ENCODE results near the gene MTHFR. TPM values are rescaled to one million over a fixed set of nuclear protein-coding genes. Genes with fewer than 3 reads are reported as not detected.

MTHFR gene
- total RNA-seq, 1 experiment from 2014 or later: 22.6 TPM

DNA sequence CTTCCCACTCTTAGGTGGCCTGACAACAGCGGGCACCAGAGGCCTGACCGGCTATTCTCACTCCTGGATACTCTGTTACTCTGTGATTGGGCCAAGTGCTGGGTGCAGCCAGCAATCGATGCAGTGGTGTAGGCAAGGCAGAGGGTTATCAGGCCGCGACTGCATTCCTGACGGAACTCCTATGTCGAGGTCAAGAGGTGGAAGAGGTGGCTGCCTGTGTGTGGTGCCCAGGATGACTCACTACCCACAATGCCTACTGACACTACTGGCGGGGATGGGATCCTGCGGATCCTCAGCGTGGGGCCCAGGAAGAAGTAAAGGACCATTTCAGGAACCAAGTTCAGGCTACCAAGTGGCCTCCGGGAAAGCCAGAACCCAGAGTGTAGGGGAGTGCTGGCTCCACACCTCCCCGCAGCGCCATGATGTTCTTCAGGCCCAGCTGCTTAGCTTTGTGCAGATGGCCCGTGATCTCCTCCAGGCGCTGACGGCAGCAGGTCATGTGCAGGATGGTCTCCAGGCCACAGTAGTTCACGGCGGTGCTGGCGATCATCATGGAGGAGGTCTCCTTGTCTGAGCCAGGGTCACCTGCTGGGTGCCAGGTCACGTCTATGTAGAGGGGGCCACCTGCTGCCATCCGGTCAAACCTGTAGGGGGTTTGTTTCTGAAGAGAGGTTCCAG is 4.9 kb downstream of the MTHFR start (continued):
- TF ChIP-seq, protein P1, sequence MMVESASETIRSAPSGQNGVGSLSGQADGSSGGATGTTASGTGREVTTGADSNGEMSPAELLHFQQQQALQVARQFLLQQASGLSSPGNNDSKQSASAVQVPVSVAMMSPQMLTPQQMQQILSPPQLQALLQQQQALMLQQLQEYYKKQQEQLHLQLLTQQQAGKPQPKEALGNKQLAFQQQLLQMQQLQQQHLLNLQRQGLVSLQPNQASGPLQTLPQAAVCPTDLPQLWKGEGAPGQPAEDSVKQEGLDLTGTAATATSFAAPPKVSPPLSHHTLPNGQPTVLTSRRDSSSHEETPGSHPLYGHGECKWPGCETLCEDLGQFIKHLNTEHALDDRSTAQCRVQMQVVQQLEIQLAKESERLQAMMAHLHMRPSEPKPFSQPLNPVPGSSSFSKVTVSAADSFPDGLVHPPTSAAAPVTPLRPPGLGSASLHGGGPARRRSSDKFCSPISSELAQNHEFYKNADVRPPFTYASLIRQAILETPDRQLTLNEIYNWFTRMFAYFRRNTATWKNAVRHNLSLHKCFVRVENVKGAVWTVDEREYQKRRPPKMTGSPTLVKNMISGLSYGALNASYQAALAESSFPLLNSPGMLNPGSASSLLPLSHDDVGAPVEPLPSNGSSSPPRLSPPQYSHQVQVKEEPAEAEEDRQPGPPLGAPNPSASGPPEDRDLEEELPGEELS (CRISPR knock-in tag; IDR thresholded peaks at IDR 0.05): no peak
- no peak for TF ChIP-seq CREM (CRISPR knock-in tag; IDR thresholded peaks at IDR 0.05)
- no peak for TF ChIP-seq ZNF138 (CRISPR knock-in tag; conservative IDR thresholded peaks at IDR 0.05)
- TF ChIP-seq, protein P2, sequence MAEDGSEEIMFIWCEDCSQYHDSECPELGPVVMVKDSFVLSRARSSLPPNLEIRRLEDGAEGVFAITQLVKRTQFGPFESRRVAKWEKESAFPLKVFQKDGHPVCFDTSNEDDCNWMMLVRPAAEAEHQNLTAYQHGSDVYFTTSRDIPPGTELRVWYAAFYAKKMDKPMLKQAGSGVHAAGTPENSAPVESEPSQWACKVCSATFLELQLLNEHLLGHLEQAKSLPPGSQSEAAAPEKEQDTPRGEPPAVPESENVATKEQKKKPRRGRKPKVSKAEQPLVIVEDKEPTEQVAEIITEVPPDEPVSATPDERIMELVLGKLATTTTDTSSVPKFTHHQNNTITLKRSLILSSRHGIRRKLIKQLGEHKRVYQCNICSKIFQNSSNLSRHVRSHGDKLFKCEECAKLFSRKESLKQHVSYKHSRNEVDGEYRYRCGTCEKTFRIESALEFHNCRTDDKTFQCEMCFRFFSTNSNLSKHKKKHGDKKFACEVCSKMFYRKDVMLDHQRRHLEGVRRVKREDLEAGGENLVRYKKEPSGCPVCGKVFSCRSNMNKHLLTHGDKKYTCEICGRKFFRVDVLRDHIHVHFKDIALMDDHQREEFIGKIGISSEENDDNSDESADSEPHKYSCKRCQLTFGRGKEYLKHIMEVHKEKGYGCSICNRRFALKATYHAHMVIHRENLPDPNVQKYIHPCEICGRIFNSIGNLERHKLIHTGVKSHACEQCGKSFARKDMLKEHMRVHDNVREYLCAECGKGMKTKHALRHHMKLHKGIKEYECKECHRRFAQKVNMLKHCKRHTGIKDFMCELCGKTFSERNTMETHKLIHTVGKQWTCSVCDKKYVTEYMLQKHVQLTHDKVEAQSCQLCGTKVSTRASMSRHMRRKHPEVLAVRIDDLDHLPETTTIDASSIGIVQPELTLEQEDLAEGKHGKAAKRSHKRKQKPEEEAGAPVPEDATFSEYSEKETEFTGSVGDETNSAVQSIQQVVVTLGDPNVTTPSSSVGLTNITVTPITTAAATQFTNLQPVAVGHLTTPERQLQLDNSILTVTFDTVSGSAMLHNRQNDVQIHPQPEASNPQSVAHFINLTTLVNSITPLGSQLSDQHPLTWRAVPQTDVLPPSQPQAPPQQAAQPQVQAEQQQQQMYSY (CRISPR knock-in tag; IDR thresholded peaks at IDR 0.05): no peak
- TF ChIP-seq, protein P3, sequence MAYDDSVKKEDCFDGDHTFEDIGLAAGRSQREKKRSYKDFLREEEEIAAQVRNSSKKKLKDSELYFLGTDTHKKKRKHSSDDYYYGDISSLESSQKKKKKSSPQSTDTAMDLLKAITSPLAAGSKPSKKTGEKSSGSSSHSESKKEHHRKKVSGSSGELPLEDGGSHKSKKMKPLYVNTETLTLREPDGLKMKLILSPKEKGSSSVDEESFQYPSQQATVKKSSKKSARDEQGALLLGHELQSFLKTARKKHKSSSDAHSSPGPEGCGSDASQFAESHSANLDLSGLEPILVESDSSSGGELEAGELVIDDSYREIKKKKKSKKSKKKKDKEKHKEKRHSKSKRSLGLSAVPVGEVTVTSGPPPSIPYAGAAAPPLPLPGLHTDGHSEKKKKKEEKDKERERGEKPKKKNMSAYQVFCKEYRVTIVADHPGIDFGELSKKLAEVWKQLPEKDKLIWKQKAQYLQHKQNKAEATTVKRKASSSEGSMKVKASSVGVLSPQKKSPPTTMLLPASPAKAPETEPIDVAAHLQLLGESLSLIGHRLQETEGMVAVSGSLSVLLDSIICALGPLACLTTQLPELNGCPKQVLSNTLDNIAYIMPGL (CRISPR knock-in tag; IDR thresholded peaks at IDR 0.05): no peak
- TF ChIP-seq SMAD3 (CRISPR knock-in tag; IDR thresholded peaks at IDR 0.05; ENCODE audit: borderline replicate concordance): no peak
- TF ChIP-seq PRRX2 (CRISPR knock-in tag; IDR thresholded peaks at IDR 0.05): no peak

DNA sequence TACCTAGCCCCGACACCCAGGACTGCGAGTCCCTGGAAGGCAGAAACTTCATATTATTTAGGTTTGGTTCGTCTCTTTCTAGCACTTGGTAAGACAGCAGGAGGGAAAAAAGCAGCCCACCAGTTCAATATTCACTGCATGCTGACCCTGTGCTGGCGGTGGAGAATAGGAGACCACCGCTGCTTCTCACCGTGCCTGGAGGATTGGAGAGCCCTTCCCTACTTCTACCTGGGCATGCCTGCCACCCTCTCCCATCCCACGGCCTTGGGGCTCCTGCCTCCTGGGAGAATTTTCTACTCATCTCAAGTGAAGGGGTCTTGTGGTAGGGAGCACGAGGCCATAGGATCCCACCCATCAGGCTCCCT is 5.4 kb downstream of the MTHFR start:
- POLR2A ChIA-PET: no interaction called here
- Mint-ChIP-seq H3K36me3 (peaks cover 25% of the 10 kb centered on the region), H3K4me1 (peaks cover 33% of the 10 kb centered on the region), H3K27me3 (ENCODE audit: low read depth) (no peaks in the 10 kb centered on the region), H3K9me3 (no peaks in the 10 kb centered on the region), H3K27ac (no peak overlapping the region), H3K4me3 (no peak overlapping the region)
- no peak for TF ChIP-seq ZNF219 (CRISPR knock-in tag; IDR thresholded peaks at IDR 0.05; ENCODE audit: borderline replicate concordance)
- TF ChIP-seq NR3C1 (CRISPR knock-in tag; conservative IDR thresholded peaks at IDR 0.05; ENCODE audit: low read depth): no peak
- TF ChIP-seq NFATC4 (CRISPR knock-in tag; IDR thresholded peaks at IDR 0.05): no peak
- TF ChIP-seq ZNF138 (CRISPR knock-in tag; conservative IDR thresholded peaks at IDR 0.05): no peak
- TF ChIP-seq, protein P4, sequence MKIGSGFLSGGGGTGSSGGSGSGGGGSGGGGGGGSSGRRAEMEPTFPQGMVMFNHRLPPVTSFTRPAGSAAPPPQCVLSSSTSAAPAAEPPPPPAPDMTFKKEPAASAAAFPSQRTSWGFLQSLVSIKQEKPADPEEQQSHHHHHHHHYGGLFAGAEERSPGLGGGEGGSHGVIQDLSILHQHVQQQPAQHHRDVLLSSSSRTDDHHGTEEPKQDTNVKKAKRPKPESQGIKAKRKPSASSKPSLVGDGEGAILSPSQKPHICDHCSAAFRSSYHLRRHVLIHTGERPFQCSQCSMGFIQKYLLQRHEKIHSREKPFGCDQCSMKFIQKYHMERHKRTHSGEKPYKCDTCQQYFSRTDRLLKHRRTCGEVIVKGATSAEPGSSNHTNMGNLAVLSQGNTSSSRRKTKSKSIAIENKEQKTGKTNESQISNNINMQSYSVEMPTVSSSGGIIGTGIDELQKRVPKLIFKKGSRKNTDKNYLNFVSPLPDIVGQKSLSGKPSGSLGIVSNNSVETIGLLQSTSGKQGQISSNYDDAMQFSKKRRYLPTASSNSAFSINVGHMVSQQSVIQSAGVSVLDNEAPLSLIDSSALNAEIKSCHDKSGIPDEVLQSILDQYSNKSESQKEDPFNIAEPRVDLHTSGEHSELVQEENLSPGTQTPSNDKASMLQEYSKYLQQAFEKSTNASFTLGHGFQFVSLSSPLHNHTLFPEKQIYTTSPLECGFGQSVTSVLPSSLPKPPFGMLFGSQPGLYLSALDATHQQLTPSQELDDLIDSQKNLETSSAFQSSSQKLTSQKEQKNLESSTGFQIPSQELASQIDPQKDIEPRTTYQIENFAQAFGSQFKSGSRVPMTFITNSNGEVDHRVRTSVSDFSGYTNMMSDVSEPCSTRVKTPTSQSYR (CRISPR knock-in tag; IDR thresholded peaks at IDR 0.05): no peak
- no peak for TF ChIP-seq HMGA2 (CRISPR knock-in tag; IDR thresholded peaks at IDR 0.05)
- ATAC-seq: no peak
- CTCF ChIA-PET: no interaction called here
- DNase-seq (ENCODE audit: low spot score): no peak

DNA sequence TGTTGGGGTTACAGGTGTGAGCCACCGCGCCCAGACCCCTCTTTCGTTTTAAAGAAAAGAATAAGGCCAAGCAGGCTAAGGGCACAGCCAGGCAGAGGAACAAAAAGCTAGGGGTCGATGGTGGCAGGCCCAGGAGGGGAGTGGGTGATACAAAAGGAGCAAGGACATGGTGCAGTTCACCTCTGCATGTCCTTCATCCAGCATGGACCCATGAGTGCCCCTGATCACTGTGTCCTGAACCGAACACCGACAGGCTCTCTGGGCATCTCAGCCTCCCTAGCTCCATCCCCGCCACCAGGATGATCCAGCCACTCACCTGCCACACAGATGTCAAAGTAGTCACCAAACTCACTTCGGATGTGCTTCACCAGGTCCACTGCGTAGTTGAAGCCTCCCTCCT is 5.9 kb downstream of the MTHFR start:
- peaks cover 30% of the 10 kb centered on the region for H3K36me3 Mint-ChIP-seq
- peaks cover 32% of the 10 kb centered on the region for H3K4me1 Mint-ChIP-seq
- POLR2A ChIA-PET: no interaction called here
- no peak overlapping the region for H3K4me3 Mint-ChIP-seq
- DNase-seq (ENCODE audit: low spot score) (no peak), ATAC-seq (no peak)
- H3K27me3 Mint-ChIP-seq (ENCODE audit: low read depth): no peaks in the 10 kb centered on the region
- no peak for TF ChIP-seq MYBL2 (CRISPR knock-in tag; IDR thresholded peaks at IDR 0.05)
- TF ChIP-seq SOX15 (CRISPR knock-in tag; IDR thresholded peaks at IDR 0.05): no peak
- TF ChIP-seq, protein P5, sequence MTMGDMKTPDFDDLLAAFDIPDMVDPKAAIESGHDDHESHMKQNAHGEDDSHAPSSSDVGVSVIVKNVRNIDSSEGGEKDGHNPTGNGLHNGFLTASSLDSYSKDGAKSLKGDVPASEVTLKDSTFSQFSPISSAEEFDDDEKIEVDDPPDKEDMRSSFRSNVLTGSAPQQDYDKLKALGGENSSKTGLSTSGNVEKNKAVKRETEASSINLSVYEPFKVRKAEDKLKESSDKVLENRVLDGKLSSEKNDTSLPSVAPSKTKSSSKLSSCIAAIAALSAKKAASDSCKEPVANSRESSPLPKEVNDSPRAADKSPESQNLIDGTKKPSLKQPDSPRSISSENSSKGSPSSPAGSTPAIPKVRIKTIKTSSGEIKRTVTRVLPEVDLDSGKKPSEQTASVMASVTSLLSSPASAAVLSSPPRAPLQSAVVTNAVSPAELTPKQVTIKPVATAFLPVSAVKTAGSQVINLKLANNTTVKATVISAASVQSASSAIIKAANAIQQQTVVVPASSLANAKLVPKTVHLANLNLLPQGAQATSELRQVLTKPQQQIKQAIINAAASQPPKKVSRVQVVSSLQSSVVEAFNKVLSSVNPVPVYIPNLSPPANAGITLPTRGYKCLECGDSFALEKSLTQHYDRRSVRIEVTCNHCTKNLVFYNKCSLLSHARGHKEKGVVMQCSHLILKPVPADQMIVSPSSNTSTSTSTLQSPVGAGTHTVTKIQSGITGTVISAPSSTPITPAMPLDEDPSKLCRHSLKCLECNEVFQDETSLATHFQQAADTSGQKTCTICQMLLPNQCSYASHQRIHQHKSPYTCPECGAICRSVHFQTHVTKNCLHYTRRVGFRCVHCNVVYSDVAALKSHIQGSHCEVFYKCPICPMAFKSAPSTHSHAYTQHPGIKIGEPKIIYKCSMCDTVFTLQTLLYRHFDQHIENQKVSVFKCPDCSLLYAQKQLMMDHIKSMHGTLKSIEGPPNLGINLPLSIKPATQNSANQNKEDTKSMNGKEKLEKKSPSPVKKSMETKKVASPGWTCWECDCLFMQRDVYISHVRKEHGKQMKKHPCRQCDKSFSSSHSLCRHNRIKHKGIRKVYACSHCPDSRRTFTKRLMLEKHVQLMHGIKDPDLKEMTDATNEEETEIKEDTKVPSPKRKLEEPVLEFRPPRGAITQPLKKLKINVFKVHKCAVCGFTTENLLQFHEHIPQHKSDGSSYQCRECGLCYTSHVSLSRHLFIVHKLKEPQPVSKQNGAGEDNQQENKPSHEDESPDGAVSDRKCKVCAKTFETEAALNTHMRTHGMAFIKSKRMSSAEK (CRISPR knock-in tag; IDR thresholded peaks at IDR 0.05; ENCODE audit: borderline replicate concordance): no peak
- no peaks in the 10 kb centered on the region for H3K9me3 Mint-ChIP-seq
- CTCF ChIA-PET: no interaction called here
- no peak overlapping the region for H3K27ac Mint-ChIP-seq

Data from WTC11 (cell line).